Measurements from ENCODE around the gene GPR160.

GPR160 gene

DNA sequence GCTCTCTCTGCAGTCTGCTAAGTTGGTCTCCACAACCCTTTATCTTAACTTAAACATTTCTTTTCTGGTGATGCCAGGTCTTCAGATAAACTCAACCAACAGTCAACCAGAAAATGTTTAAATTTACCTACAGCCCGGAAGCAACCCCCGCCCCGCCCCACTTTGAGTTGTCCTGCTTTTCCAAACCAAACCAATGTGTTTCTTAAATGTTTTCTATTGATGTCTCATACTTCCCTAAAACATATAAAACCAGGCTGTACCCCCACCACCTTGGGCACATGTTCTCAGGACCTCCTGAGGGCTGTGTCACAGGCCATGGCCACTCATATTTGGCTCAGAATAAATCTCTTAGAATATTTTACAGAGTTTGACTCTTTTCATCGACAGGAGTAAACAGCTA is 13.2 kb upstream of the GPR160 start:
- DNase-seq (ENCODE audit: extremely low read depth, low read depth) = no peak
- TF ChIP-seq, protein P1, sequence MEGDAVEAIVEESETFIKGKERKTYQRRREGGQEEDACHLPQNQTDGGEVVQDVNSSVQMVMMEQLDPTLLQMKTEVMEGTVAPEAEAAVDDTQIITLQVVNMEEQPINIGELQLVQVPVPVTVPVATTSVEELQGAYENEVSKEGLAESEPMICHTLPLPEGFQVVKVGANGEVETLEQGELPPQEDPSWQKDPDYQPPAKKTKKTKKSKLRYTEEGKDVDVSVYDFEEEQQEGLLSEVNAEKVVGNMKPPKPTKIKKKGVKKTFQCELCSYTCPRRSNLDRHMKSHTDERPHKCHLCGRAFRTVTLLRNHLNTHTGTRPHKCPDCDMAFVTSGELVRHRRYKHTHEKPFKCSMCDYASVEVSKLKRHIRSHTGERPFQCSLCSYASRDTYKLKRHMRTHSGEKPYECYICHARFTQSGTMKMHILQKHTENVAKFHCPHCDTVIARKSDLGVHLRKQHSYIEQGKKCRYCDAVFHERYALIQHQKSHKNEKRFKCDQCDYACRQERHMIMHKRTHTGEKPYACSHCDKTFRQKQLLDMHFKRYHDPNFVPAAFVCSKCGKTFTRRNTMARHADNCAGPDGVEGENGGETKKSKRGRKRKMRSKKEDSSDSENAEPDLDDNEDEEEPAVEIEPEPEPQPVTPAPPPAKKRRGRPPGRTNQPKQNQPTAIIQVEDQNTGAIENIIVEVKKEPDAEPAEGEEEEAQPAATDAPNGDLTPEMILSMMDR (IDR thresholded peaks at IDR 0.05; ENCODE audit: low read depth, low read length, missing control alignments) = no peak
- H3K4me3 ChIP-seq (replicated peaks; ENCODE audit: low read depth, low read length) = no peak overlapping the region

DNA sequence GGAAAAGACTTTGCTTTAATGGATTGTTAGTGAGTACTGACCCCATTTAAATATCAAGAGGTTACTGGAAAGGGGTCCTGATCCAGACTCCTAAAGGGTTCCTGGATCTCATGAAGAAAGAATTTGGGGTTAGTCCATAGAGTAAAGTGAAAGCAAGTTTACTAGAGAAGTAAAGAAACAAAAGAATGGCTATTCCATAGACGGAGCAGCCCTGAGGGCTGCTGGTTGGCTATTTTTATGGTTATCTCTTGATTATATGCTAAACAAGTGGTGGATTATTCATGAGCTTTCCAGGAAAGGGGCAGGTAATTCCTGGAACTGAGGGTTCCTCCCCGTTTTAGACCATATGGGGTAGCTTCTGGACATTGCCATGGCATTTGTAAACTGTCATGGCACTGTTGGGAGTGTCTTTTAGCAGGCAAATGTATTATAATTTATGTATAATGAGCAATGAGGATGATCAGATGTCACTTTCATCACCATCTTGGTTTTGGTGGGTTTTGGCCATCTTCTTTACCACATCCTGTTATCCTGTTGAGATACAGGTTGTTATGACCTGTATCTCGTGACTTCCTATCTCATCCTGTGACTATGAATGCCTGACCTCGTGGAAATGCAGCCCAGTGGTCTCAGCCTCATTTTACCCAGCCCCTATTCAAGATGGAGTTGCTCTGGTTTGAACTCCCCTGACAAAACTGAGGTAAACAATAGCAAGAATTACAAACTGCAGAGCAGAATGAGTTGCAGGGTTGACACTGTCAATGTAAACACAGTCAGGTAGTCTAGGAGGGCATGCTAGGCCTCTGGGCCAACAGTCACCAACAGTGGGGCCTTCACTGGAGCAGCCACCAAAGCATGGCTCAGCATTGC is 10.3 kb upstream of the GPR160 start:
- TF ChIP-seq, protein P1 (IDR thresholded peaks at IDR 0.05; ENCODE audit: low read depth, low read length, missing control alignments) = no peak
- DNase-seq (ENCODE audit: extremely low read depth, low read depth) = no peak
- no peak overlapping the region for H3K4me3 ChIP-seq (replicated peaks; ENCODE audit: low read depth, low read length)

DNA sequence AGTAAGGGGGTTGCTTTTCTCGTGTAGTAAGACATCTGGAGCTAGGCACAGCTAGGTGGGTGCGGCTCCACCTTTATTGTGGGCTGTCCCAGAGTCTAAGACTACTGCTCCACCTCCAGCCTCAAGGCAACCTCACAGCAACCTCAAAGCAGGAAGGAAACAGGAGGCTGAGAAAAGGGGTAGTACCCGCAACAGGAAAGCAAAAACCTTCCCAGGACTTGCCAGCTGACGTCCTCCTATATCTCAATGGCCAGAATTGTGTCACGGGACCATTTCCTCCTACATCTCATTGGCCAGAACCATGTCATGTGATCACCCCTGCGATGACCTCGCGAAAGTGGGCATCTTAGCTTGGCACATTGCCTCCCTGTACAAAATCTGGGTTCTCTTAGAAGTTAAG is 4.3 kb upstream of the GPR160 start:
- TF ChIP-seq, protein P1 (IDR thresholded peaks at IDR 0.05; ENCODE audit: low read depth, low read length, missing control alignments) = no peak
- DNase-seq (ENCODE audit: extremely low read depth, low read depth) = no peak
- no peak overlapping the region for H3K4me3 ChIP-seq (replicated peaks; ENCODE audit: low read depth, low read length)

DNA sequence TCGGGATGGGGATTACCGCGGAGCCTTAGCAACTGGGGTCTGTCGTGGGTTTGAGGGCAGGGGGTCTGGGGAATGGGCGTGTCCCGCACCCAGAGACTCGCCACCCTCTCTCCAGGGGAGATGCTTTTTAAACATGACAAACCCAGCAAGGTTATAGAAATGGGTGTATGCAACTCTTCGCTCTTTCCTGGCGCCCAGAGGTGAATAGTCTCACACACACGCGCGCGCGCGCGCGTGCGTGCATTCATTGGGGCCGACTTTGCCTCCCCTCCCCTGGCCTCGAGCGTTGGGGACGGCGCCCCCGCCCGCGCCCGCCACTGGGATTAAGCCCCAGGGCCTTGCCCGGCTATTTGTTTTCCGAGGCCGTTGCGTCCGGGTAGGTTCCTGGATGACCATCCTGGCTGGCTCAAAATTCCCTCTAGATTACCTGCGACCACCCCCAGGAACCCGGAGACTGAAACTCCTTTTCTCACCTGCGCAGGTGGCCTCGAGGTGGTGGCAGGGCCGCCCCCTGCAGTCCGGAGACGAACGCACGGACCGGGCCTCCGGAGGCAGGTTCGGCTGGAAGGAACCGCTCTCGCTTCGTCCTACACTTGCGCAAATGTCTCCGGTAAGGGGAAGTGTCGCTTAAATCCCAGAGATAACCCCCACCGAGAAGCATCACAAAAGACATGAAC is 777 bp downstream of the GPR160 start:
- H3K4me3 ChIP-seq (replicated peaks; ENCODE audit: low read depth, low read length) = peak overlapping the region; percentile 43
- TF ChIP-seq, protein P1 (IDR thresholded peaks at IDR 0.05; ENCODE audit: low read depth, low read length, missing control alignments) = no peak
- DNase-seq (ENCODE audit: extremely low read depth, low read depth) = no peak

DNA sequence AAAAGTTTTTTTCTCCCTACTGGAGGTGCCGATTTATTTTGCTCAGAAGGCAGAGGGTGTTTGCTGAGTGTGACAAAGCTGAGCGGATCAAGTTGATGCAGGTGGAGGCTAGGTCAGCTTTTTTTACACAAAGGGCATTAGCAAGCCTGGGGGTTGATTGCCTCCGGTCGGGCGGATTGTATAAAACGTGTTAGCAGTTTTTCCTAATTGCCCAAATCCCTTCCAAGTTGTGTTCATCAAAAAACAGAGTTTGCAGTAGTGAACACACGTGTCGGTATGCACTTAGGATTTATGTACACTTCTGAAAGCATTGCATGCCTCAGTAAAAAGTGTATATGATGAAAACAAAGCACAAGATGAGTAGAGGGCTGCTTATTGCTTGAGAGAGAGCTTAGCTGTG is 2.6 kb downstream of the GPR160 start:
- no peak overlapping the region for H3K4me3 ChIP-seq (replicated peaks; ENCODE audit: low read depth, low read length)
- TF ChIP-seq, protein P1 (IDR thresholded peaks at IDR 0.05; ENCODE audit: low read depth, low read length, missing control alignments) = no peak
- no peak for DNase-seq (ENCODE audit: extremely low read depth, low read depth)

DNA sequence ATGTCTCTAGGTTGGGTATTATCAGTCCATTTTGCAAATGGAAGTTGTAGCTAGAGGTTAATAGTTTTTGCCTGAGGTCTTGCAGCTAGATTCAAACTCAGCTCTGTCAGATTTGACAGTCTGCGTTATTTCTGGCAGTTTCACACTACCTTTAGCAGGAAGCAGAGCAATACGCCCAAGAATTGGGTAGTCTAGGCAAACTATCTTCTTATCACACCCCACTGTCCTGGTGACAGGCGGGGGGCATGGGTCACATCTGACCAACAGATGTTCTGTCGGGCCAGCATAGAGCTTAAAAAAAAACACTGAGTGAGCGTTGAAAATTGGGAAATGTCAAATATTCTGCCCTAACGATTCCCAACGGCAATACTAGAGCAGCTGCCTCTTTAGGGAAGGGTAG is 5.7 kb downstream of the GPR160 start:
- no peak for DNase-seq (ENCODE audit: extremely low read depth, low read depth)
- TF ChIP-seq, protein P1 (IDR thresholded peaks at IDR 0.05; ENCODE audit: low read depth, low read length, missing control alignments) = no peak
- H3K4me3 ChIP-seq (replicated peaks; ENCODE audit: low read depth, low read length) = no peak overlapping the region

Measured in HFF-Myc (cell line).